NCI-H146 treated with DMSO at 0.1 percent for 48 hours (cell line): Measurements from ENCODE around the gene APEX2.
"Not testable (repeated sequence)": the region's sequence is repeated elsewhere in the genome, so short reads cannot be mapped to it uniquely, and the experiment has no call there.

ENCODE experiments used
- DNase-seq: peaks from one replicate; lab custom pipeline; 2025; ENCODE audit not compliant: unreplicated experiment; lab: John Stamatoyannopoulos, UW

Gene APEX2, protein sequence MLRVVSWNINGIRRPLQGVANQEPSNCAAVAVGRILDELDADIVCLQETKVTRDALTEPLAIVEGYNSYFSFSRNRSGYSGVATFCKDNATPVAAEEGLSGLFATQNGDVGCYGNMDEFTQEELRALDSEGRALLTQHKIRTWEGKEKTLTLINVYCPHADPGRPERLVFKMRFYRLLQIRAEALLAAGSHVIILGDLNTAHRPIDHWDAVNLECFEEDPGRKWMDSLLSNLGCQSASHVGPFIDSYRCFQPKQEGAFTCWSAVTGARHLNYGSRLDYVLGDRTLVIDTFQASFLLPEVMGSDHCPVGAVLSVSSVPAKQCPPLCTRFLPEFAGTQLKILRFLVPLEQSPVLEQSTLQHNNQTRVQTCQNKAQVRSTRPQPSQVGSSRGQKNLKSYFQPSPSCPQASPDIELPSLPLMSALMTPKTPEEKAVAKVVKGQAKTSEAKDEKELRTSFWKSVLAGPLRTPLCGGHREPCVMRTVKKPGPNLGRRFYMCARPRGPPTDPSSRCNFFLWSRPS

DNA sequence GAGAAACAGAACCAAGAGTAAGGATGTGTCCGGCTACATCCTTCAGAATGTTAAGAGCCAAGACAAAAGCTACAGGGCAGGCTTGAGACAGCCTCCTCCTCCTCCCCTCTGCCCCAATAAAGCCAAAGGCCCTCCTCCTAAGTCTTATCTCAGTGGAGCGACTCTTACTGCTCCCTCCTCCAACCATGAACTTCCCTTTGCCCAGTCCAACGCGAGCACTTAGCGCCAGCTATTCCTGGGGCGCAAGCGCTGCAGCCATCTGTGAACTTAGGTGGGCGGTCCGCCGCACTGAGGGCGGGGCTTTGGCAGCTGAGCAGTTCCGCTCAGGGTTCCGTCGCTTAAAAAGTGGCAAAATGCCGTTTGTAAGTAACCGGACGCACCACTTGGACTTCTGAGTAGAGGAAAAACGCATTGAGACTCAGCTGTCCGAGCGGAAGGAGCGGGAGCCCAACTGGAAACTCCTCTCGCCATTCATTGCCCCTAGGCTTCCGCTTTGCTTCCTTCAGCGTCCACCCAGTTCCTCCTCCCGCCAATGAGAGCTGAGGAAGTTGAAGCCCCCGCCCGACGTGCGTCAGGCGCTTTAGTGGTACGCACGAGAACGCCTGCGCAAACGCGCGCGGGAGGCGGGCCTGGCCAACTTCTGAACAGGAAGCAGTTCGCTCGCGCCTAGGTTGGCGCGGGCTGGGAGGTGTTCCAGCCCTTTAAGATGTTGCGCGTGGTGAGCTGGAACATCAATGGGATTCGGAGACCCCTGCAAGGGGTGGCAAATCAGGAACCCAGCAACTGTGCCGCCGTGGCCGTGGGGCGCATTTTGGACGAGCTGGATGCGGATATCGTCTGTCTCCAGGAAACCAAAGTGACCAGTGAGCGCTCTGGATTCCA is at the start of gene APEX2:
TSS of gene APEX2 (plus strand) at position 647 of the 882 bp plus-strand sequence. CDS start at position 707, 60 bp downstream.
- DNase-seq = peak; percentile 82

- DNase-seq = peak; percentile 81
Observed at GRCh38 chrX:54950730-54951375, 49.3 kb upstream of the APEX2 start.

- DNase-seq = no peak
Observed at GRCh38 chrX:54961750-54962149, 38.4 kb upstream of the APEX2 start.

DNA sequence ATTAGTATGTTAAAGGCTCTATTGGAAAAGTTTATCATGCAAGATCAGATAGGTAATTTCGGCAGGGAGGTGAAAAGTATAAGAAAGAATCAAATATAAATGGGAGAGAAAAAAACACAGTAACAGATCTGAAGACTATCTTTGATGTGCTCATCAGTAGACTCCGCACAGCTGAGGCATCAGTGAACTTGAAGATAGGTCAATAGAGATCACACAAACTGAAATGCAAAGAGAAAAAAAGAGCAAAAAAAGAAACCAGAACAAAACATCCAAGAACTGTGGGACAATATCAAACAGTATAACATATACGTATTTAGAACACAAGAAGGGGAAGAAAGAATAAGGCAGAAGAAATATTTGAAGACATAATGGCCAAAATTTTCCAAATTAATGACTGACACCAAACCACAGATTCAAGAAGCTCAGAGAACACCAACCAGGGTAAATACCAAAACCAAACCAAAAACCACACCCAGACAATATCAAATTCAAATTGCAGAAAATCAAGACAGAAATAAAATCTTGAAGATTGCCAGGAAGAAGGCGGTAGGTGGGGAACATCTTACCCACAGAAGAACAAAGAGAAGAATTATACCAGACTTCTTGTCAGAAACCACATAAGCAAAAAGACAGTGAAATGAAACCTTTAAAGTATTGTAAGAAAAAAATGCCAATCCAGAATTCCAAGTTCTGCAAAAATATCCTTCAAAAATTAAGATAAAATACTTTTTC is 35.2 kb upstream of the APEX2 start:
- DNase-seq = no peak

DNA sequence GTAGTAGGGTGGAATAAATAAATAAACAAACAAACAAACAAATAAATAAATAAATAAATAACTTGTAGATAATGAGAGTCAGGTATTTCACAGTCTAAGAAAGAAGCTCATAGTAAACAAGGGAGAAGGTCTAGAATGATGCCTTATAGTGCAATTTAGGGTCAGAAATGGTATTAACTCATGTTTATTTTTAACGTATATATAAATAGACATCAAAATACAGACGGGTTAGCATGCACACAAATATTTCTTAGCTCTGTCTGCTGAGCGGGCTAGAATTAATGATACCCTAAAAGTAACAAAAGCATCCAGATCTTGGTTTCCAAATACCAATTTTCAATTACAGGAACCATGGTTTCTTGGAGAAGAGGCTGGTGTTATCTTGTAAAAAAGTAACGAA is 22.8 kb upstream of the APEX2 start:
- DNase-seq = no peak

- no peak for DNase-seq
Observed at GRCh38 chrX:54978448-54978847, 21.7 kb upstream of the APEX2 start.

DNA sequence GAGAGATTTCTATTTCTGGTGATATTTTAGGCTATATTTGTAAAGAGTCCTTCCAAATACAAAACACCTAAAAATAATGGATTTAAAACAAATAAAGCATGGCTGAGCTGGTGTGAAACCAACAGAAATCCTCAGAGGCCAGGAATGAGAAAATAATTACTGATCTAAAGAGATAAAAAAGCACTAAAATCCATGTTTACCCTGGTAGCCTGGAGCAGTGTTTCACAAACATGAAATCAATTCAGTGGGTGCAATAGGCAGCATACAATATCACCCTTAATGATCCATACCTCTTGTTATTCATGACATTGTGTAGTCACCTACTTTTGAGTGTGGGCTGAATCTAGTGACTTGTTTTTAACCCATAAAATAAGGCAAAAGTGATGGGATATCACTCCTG is 20.7 kb upstream of the APEX2 start:
- DNase-seq = no peak

DNA sequence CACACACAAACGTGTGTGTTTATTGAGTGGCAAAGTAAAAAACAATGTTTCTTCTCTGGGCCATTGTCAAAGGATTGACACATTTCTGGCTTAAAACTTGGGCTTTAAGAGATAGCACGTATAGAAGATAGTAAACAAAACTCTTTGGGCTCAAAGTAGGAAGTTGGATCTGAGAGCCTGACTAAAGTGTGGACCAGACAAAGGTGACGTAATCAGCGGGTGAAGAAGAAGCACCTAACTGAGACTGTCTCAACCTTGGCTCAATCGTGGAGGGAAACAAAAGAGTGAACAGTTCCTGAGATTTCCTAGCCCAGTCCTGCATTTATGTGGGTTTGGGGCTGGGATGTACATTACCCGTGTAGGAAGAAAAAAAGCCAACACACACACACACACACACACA is 19.8 kb upstream of the APEX2 start:
- no peak for DNase-seq

DNA sequence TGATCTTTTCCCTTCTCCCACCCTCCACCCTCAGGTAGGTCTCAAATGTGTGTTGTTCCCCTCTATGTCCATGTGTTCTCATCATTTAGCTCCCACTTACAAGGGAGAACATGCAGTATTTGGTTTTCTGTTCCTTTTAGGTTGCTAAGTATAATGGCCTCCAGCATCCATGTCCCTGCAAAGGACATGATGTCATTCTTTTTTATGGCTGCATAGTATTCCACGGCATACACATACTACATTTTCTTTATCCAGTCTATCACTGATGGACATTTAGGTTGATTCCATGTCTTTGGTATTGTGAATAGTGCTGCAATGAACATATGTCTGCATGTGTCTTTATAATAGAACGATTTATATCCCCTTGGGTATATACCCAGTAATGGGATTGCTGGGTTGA is 16.9 kb upstream of the APEX2 start:
- not testable (repeated sequence) for DNase-seq

GRCh38 chrX:54991706-54992105 is 8.5 kb upstream of the APEX2 start:
- no peak for DNase-seq

DNA sequence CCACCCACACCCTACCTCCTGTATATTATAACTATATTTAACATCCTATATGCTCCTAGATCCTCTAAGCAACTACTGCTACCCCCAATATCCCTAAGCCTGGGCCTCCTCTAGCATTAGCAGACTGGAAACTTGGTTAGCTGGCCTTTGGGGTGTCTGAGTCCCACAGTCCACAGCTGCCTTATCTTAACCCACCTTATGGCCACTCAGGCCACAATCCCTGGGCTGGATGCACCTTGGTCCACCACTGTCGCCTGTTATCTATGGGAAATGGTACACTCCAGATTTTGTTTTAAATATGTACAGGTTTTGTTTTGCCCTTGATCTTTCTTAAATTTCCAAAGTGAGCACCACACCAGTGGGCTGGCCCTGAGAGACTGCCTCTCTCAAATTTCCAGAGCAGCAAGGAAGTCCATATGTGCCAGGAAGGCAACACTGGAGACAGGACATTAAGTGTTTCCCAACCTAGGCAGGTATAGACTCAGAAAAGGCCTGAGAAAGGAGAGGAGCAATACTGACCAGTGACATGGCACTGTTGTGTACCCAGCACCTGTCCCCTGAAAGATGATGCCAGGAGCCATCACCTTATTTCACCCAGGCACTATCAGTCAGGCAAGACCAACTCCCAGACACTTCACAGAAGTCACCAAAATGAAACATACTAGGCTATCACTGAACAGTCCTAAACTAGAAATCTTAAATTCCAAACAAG is 7.1 kb upstream of the APEX2 start:
- DNase-seq = no peak

GRCh38 chrX:54994099-54994498 is 6.1 kb upstream of the APEX2 start, which contains the start of gene PFKFB1:
Gene PFKFB1, minus strand, starts transcription at chrX:54994188. Its CDS starts 181 bp downstream, at chrX:54994007.
- no peak for DNase-seq

- DNase-seq = no peak
Observed at GRCh38 chrX:54994668-54995351, 5.4 kb upstream of the APEX2 start.

GRCh38 chrX:54995621-54996020 is 4.5 kb upstream of the APEX2 start:
- DNase-seq = no peak

GRCh38 chrX:55004231-55004630 is 4.1 kb downstream of the APEX2 start:
- no peak for DNase-seq

- no peak for DNase-seq
Observed at GRCh38 chrX:55005256-55005655, 5.1 kb downstream of the APEX2 start.

DNA sequence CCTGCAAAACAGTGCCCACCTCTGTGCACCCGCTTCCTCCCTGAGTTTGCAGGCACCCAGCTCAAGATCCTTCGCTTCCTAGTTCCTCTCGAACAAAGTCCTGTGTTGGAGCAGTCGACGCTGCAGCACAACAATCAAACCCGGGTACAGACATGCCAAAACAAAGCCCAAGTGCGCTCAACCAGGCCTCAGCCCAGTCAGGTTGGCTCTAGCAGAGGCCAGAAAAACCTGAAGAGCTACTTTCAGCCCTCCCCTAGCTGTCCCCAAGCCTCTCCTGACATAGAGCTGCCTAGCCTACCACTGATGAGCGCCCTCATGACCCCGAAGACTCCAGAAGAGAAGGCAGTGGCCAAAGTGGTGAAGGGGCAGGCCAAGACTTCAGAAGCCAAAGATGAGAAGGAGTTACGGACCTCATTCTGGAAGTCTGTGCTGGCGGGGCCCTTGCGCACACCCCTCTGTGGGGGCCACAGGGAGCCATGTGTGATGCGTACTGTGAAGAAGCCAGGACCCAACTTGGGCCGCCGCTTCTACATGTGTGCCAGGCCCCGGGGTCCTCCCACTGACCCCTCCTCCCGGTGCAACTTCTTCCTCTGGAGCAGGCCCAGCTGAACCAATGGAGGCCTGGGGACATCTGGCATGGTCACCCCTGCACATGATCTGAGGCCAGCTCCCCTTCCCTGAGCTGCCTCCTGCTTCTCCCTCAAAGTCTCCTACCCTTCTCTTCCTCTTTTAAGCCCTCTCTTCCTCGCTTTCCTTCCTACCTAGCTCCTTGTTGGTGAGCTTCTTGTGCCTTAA is 6.9 kb downstream of the APEX2 start:
- DNase-seq = no peak

DNA sequence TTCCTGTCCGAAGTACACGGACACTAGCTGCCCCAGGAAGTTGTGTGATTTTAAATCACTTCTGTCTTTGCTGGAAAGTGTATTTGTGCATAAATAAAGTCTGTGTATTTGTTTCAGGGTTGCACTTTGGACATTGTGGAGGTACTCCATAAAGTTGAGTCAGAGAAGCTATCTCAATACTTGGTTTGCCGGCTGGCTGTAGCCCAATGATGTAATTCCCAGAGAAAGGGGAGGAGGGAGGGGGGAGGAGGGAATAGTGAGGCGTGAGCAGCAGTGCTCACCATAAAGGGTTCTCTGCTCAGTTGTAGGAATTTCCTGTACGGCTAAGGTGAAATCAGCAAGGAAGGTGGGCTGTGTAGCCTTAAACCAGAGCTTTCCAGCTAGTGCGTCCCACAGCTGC is 7.5 kb downstream of the APEX2 start:
- DNase-seq = no peak
